Vagina (tissue), 2 donors: Measurements from ENCODE around the gene BAIAP2L1.

Experiments used
- POLR2A ChIP-seq, 2 donors: fragments of 450-650 bp; IDR thresholded peaks; one replicate each; pipeline ENCODE4 v1.6.1; 2017; ENCODE audit warnings: antibody characterized with exemption in 2 of 2, mild to moderate bottlenecking in 2 of 2, moderate library complexity in 2 of 2
- POLR2AphosphoS5 ChIP-seq, 2 donors: sonication (generic); formaldehyde crosslinking; IDR thresholded peaks; one replicate each; pipeline ENCODE4 v1.9.0; 2017; ENCODE audit warnings: antibody characterized with exemption in 2 of 2, mild to moderate bottlenecking in 2 of 2, low read depth in 1 of 2; ENCODE audit not compliant: insufficient read depth in 1 of 2
- TF ChIP-seq, protein P1 (sequence below), 3 experiments: fragments of 450-650 bp in 2 of 3; fragments of 200-600 bp in 1 of 3; sonication (generic) in 1 of 3; IDR thresholded peaks; one replicate each; pipeline ENCODE4 v1.5.1; 2017 to 2019; ENCODE audit warnings: antibody characterized with exemption in 3 of 3, mild to moderate bottlenecking in 2 of 3, moderate library complexity in 2 of 3

DNA sequence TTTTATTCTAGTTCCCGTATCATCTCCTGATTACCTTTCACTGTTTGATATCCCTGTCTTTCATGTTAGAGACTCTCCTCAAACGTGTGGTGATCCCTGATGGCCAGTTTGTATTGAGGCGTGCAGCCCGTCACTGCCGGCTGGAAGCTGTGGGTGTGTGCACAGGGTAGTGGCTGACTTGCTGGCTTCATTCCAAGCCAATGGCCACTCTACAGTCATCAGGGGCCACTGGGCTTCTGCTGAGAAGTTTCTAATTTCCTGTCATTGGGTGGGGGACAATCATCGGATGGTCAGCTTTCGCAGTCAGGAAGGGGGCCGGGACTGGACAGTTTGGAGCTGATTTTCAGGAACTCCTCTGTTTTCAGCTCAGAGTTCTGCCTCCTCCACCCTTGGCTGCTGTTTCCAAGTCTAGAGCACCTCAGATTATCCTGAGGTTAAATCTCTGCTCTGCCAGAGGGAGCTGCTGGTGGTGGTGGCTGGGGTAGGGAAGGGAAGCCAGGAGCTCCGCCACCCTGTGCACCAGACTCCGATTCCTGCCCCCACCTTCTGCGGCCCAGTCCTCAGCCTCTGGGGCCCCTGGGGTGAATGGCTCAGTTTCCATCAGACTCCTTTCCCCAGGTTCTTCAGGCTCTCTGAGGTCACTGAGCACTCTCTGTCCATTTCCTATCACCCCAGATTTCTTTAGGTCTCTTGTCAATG is 34.9 kb downstream of the BAIAP2L1 start:
- TF ChIP-seq, protein P1, sequence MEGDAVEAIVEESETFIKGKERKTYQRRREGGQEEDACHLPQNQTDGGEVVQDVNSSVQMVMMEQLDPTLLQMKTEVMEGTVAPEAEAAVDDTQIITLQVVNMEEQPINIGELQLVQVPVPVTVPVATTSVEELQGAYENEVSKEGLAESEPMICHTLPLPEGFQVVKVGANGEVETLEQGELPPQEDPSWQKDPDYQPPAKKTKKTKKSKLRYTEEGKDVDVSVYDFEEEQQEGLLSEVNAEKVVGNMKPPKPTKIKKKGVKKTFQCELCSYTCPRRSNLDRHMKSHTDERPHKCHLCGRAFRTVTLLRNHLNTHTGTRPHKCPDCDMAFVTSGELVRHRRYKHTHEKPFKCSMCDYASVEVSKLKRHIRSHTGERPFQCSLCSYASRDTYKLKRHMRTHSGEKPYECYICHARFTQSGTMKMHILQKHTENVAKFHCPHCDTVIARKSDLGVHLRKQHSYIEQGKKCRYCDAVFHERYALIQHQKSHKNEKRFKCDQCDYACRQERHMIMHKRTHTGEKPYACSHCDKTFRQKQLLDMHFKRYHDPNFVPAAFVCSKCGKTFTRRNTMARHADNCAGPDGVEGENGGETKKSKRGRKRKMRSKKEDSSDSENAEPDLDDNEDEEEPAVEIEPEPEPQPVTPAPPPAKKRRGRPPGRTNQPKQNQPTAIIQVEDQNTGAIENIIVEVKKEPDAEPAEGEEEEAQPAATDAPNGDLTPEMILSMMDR (IDR thresholded peaks at IDR 0.05): no peak
- TF ChIP-seq POLR2A (IDR thresholded peaks at IDR 0.05): no peak
- no peak for TF ChIP-seq POLR2AphosphoS5 (IDR thresholded peaks at IDR 0.05; ENCODE audit: insufficient read depth in 1 of 2, low read depth in 1 of 2)
